Vagina (tissue), 2 donors: Measurements from ENCODE around the gene FGF1.

Experiments
- POLR2A ChIP-seq, 2 donors: fragments of 450-650 bp; IDR thresholded peaks; one replicate each; pipeline ENCODE4 v1.6.1; 2017; ENCODE audit warnings: antibody characterized with exemption in 2 of 2, mild to moderate bottlenecking in 2 of 2, moderate library complexity in 2 of 2
- TF ChIP-seq, protein P1 (sequence below), 3 experiments: fragments of 450-650 bp in 2 of 3; fragments of 200-600 bp in 1 of 3; sonication (generic) in 1 of 3; IDR thresholded peaks; one replicate each; pipeline ENCODE4 v1.5.1; 2017 to 2019; ENCODE audit warnings: antibody characterized with exemption in 3 of 3, mild to moderate bottlenecking in 2 of 3, moderate library complexity in 2 of 3

DNA sequence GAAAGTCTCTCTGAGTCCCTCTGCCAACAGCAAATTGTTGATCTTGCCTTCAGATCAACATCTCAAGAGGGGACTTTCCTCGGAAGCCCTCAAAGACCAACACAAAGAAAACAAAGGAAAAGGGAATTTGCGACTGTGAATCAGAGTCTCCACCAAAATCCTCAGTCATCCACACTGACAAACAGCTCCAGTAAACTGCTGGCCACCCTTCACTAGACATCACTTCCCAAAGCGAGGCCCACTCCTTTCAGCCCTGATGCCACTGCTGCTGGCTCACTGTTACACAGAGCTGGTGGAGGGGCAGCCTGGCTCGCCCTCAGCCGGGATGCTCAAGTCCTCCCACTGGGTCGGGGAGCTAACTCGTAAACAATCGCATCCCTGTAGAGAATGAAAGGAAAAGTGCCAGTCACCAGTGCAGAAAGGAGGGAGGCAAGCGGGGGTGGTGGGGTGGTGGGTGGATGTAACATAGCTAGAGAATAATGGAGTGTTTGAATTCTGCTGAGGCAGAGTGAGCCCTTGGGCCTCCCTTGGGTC lies 1.3 kb downstream of the FGF1 start:
- TF ChIP-seq, protein P1, sequence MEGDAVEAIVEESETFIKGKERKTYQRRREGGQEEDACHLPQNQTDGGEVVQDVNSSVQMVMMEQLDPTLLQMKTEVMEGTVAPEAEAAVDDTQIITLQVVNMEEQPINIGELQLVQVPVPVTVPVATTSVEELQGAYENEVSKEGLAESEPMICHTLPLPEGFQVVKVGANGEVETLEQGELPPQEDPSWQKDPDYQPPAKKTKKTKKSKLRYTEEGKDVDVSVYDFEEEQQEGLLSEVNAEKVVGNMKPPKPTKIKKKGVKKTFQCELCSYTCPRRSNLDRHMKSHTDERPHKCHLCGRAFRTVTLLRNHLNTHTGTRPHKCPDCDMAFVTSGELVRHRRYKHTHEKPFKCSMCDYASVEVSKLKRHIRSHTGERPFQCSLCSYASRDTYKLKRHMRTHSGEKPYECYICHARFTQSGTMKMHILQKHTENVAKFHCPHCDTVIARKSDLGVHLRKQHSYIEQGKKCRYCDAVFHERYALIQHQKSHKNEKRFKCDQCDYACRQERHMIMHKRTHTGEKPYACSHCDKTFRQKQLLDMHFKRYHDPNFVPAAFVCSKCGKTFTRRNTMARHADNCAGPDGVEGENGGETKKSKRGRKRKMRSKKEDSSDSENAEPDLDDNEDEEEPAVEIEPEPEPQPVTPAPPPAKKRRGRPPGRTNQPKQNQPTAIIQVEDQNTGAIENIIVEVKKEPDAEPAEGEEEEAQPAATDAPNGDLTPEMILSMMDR (IDR thresholded peaks at IDR 0.05) = no peak
- no peak for TF ChIP-seq POLR2A (IDR thresholded peaks at IDR 0.05)
